GM21360 (cell line): ENCODE data around the gene KLHL21.
"Not testable (repeated sequence)": the region's sequence is repeated elsewhere in the genome, so short reads cannot be mapped to it uniquely, and the experiment has no call there.

Source experiments
- ATAC-seq: cut with Tn5 transposase; IDR thresholded peaks from one replicate; pipeline ENCODE4 v1.9.1; 2021; ENCODE audit warnings: mild to moderate bottlenecking, moderate library complexity; ENCODE audit not compliant: unreplicated experiment

KLHL21 gene

GRCh38 chr1:6602669-6603237 is at the start of gene KLHL21:
Gene KLHL21 (minus strand): TSS chr1:6602869. CDS start chr1:6602817, 52 bp downstream.
- peak; percentile 51 for ATAC-seq

GRCh38 chr1:6651909-6652308 is 49.2 kb upstream of the KLHL21 start:
- no peak for ATAC-seq

GRCh38 chr1:6648556-6648955 is 45.9 kb upstream of the KLHL21 start:
- no peak for ATAC-seq

GRCh38 chr1:6646499-6647148 is 44.0 kb upstream of the KLHL21 start:
- no peak for ATAC-seq

GRCh38 chr1:6645018-6645417 is 42.3 kb upstream of the KLHL21 start:
- no peak for ATAC-seq

- ATAC-seq = not testable (repeated sequence)
These were observed 38.2 kb upstream of the KLHL21 start for GRCh38 chr1:6640867-6641266.

GRCh38 chr1:6638226-6638625 is 35.6 kb upstream of the KLHL21 start:
- ATAC-seq = no peak

GRCh38 chr1:6637770-6638169 is 35.1 kb upstream of the KLHL21 start:
- no peak for ATAC-seq

- ATAC-seq = not testable (repeated sequence)
These were observed 34.1 kb upstream of the KLHL21 start for GRCh38 chr1:6636778-6637177.

- ATAC-seq = no peak
These were observed 33.5 kb upstream of the KLHL21 start for GRCh38 chr1:6635910-6636760.

- no peak for ATAC-seq
These were observed 32.7 kb upstream of the KLHL21 start for GRCh38 chr1:6635161-6635909.

GRCh38 chr1:6634371-6635052 is 31.8 kb upstream of the KLHL21 start:
- no peak for ATAC-seq

- no peak for ATAC-seq
These were observed 30.2 kb upstream of the KLHL21 start for GRCh38 chr1:6632588-6633514.

GRCh38 chr1:6631058-6631457 is 28.4 kb upstream of the KLHL21 start:
- ATAC-seq = no peak

GRCh38 chr1:6630027-6630426 is 27.4 kb upstream of the KLHL21 start:
- no peak for ATAC-seq

GRCh38 chr1:6628971-6629479 is 26.4 kb upstream of the KLHL21 start:
- no peak for ATAC-seq

GRCh38 chr1:6627841-6628545 is 25.3 kb upstream of the KLHL21 start:
- ATAC-seq = no peak

- no peak for ATAC-seq
These were observed 24.4 kb upstream of the KLHL21 start for GRCh38 chr1:6627031-6627430.
